Activated CD8-positive, alpha-beta memory T cell treated with anti-CD3 and anti-CD28 coated beads for 4 hours (primary cell): ENCODE measurements around the gene NR1D1.

Experiments used
- DNase-seq, 2 donors: peaks; one replicate each; pipeline ENCODE4 v3.0.0-alpha.2; 2020; ENCODE audit warnings: low read depth in 2 of 2

NR1D1 gene

GRCh38 chr17:40075201-40075941 lies 25.0 kb downstream of the NR1D1 start:
- DNase-seq = peak; percentile 42 to 47

GRCh38 chr17:40074871-40075200 lies 25.6 kb downstream of the NR1D1 start:
- no peak for DNase-seq

GRCh38 chr17:40074175-40074512 lies 26.2 kb downstream of the NR1D1 start:
- DNase-seq = no peak

GRCh38 chr17:40073454-40074174 lies 26.8 kb downstream of the NR1D1 start:
- no peak for DNase-seq

DNA sequence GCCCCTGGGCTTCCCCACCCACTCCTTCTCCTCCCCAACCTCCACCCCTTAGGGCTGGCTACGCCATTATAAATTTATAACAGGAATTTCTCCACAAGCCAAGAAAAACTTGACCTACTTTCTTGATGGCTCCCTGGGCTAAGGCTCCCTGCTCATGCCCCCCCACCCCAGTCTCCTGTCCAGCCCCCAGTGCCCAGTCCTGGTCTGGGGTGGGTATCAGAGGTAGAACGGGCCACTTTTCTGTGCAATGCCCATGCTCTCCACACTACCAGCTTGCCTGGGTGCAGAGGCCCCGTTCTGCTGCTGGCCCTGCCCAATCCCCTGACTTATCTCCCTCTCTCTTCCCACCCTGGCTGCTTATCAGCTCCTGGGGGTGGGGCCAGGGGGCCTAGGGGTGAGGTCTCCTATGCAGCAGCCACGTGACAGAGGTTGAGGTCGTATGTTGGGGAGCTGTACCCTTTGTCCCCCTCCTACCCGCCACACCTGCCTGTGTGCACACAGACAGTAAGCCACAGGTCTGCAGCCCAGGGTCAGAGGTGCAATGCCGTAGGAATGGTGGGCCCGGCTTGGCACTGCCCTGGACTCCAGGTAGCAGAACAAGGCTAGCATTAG lies 27.5 kb downstream of the NR1D1 start:
- DNase-seq = no peak

DNA sequence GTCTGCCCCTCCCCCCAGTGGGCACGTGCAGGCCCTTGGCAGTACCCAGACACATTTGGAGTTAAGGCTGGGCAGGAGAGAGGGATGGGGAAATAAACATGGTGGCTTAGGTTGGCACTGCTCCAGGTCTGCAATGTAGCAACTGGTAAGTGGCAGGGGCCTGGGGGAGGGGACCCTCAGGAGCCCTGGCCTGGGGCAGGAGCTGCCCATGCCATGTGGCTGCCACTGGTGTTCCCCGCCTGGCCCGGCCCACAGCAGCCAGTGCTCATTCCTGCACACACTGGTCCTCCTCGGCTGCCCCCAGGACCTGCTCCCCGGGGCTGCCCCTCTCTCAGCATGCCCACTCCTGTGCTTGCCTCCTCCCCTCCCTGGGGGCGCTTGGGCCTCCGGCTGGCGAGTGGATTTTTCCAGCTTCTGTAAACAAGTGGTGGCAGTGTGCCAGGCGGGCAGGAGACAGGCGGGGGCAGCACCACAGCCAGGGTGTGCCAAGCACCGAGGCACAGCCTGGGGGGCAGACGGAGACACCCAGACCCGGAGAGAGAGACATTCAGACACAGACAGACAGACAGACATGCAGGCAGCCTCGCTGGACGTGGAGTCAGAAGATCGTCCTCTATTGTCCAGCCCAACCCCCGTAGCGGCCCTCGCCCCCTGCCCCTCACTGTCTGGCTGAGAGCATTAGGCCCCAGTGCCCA lies 28.2 kb downstream of the NR1D1 start:
- DNase-seq = no peak

DNA sequence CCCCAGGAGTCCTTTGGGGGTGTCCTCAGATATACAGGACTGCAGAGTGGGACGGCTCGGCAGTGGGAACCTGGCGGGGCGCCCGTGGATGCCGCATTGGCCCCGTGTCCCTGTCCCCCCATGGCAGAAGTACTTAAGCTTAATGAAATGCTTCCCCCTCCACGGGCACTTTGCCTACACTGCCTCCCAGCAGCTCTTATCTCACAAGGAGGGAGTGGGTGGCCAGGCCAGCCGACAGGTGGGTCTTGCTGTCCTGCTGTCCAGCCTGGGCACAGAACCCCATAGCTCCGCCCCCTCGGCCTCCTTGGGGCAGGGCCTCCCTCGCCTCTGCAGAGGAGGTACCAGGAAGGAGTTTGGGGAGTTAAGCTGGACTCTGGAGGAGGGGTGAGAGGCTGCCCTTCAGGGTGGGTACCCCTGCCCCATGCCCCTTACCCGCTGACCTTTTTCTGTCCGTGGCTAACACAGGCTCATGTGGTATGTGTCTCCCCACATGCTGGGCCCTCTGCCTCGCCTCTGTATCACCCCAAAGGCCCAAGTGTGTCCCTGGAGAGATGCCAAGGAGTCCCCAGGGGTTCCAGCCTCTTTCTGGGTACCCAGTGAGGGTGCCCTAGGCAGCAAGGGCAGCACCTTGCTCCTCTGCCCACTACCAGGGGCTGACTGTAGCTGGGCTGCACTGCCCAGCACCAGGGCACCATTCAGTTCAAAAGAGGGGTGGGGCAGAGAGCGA lies 28.9 kb downstream of the NR1D1 start:
- DNase-seq = no peak

GRCh38 chr17:40070709-40071312 lies 29.6 kb downstream of the NR1D1 start:
- no peak for DNase-seq

GRCh38 chr17:40069751-40070708 lies 30.4 kb downstream of the NR1D1 start:
- peak in 1 of 2 donors; percentile 13 for DNase-seq

GRCh38 chr17:40068917-40069750 lies 31.3 kb downstream of the NR1D1 start:
- DNase-seq = peak; percentile 66 to 80

DNA sequence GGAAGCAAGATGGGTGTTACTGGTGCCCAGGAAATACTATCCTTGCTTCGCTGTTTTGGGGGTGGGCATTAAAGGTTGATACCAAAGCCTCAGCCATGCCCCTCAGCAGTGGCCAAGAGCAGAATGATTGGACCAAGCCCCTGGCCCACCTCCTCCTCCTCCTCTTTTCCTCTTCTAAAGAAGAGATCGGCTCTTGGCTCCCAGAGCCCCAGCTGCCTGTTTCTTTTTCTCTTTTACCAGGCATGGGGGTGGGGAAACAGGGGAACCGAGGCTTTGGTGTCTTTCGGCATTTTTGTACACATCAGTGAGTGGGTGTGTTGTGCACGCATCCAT lies 31.8 kb downstream of the NR1D1 start:
- DNase-seq = no peak

DNA sequence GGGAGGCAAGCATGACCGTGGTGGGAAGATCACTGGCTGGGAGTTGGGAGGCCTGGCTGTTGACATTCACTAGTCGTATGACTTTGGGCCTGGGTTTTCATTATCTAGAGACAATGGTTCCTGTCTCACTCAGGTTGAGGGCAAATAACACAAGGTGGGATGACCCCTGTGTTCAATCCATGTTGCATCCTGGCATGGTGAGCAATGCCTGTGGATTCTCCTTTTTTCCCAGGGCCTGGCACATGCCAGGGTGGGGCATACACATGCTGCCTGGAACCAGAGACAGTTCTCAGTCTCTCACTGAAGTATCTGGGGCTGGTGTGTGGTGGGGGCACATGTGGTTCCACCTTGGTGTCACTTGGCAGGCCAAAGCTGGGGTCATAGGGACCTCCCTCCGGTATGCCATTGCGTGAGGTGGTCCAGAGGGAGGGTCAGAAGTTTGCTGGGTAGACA lies 32.2 kb downstream of the NR1D1 start:
- no peak for DNase-seq

- no peak for DNase-seq
Observed at GRCh38 chr17:40067710-40068109, 32.7 kb downstream of the NR1D1 start.

- DNase-seq = no peak
Observed at GRCh38 chr17:40065769-40066510, 34.4 kb downstream of the NR1D1 start.

- no peak for DNase-seq
Observed at GRCh38 chr17:40064971-40065768, 35.2 kb downstream of the NR1D1 start.

- no peak for DNase-seq
Observed at GRCh38 chr17:40063901-40064531, 36.4 kb downstream of the NR1D1 start.

GRCh38 chr17:40063187-40063771 lies 37.1 kb downstream of the NR1D1 start:
- no peak for DNase-seq
